CD1c-positive myeloid dendritic cell (primary cell): Measurements from ENCODE around the gene ZNG1A.
A peak's percentile ranks its signal among the peaks of the same experiment; 100 is the strongest.
"Not testable (repeated sequence)": the region's sequence is repeated elsewhere in the genome, so short reads cannot be mapped to it uniquely, and the experiment has no call there.

Experiments
- DNase-seq: peaks from one replicate; pipeline ENCODE4 v3.0.0-alpha.2; 2016; ENCODE audit errors: extremely low spot score

ZNG1A gene

DNA sequence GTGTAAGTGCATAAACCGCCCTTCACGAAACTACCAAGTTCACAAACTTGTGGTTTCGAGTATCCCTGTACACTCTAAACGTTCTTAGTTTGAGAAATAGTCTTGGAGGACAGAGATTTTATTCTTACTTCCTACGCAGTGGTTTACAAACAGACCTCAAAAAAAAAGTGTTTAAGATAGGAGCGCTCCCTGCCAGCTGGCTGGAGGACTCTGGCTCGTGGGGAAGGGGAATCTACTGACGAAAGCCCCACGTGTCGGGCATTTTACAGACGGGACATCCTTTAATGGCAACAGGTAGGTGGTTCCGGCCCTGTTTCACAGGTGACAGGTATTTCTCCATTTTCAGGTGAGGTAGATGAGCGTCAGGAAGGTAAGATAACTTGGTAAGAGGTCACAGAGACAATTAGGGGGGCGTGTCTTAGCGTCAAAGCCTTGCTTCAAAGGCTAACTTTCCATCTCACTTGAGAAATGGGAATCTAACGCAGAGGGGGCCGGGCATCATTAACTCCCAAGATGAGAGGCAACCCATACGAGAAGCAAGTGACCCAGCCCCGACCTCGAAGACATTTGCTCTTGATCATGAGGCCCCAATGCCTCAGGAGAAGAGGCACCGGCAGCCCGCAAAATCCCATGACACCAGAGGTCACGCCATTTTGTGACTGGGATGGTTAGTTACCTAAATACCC lies 573 bp downstream of the ZNG1A start:
- not testable (repeated sequence) for DNase-seq

DNA sequence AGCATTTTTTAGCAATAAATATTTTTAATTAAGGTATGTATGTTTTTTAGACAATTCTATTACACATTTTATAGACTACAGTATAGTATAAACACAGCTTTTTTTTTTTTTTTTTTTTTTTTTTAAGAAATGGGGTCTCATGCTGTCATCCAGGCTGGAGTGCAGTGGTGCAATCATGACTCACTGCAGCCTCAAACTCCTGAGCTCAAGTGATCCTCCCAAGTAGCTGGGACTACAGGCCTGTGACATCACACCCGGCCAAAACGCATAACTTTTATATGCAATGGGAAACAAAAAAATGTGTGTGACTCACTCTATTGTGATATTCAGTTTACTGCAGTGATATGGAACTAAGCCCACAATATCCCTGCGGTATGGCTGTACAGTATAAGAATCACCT lies 9.1 kb downstream of the ZNG1A start:
- not testable (repeated sequence) for DNase-seq

DNA sequence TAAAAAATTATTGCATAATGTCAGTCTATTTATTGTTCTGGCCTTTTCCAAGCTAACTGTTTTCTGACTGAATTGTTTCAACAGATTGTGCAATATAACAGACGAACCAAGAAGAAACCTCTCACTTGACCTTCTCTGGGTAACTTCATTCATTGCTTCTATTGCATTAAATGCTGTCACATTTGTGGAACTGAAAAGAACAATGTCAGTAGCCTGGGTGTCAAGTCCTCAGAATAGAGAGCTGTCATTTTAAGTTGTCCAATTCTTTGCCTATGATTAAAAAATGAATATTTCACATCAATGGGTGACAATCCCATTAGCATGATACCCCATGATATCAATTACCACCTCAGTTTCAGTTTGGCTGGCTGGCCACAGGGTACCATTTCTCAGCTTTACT lies 19.0 kb downstream of the ZNG1A start:
- peak; percentile 34 for DNase-seq

DNA sequence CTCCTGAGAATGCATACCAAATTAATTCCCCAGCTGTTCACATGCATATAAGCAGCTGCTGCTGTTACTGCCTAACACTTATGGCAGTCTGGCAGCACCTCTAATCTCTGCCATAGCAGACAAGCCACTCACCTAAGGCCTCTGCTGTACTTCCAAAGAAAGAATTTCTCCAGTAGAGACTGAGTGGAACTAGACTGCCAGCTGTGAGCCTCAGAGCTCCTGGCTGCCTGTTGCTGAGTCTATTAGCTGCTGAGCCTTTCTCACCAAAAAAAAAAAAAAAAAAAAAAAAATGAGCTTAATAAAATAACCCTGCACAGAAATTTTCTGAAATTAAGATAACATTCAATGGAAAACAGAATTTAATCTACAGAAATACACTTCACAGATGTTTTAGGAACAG lies 27.7 kb downstream of the ZNG1A start:
- DNase-seq: not testable (repeated sequence)

DNA sequence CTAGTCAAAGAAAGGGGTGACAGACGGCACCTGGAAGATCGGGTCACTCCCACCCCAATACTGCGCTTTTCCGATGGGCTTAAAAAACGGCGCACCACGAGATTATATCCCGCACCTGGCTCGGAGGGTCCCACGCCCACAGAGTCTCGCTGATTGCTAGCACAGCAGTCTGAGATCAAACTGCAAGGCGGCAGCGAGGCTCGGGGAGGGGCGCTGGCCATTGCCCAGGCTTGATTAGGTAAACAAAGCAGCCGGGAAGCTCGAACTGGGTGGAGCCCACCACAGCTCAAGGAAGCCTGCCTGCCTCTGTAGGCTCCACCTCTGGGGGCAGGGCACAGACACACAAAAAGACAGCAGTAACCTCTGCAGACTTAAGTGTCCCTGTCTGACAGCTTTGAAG lies 39.0 kb downstream of the ZNG1A start:
- DNase-seq: not testable (repeated sequence)

DNA sequence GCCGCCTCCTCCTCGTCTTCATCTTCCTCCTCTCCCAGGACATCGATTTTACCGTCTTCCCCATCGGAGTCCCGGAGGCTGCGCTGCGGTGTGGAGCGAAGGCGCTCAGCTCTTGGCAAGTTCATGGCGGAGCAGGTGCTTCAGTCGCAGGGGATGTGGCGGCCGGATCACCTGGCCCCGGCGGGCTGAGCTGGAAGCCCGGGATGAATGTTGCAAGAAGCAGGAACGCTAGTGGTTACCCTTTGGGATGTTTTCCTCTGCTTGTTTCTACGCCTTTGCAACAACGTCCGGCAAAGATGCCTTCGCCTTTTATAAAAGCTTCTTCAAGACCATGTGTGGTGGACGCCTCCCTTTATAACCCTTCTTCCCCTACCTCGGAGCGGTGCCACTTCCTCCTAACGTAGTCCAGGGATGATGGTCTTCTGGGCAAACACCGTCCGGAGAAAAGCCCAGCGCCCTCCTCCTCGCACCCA lies 60.8 kb downstream of the ZNG1A start, which contains the start of gene FOXD4:
Gene FOXD4 (minus strand): TSS at position 423 of the 473 bp plus-strand sequence. CDS start 298 bp downstream, at position 125.
- DNase-seq: not testable (repeated sequence)

DNA sequence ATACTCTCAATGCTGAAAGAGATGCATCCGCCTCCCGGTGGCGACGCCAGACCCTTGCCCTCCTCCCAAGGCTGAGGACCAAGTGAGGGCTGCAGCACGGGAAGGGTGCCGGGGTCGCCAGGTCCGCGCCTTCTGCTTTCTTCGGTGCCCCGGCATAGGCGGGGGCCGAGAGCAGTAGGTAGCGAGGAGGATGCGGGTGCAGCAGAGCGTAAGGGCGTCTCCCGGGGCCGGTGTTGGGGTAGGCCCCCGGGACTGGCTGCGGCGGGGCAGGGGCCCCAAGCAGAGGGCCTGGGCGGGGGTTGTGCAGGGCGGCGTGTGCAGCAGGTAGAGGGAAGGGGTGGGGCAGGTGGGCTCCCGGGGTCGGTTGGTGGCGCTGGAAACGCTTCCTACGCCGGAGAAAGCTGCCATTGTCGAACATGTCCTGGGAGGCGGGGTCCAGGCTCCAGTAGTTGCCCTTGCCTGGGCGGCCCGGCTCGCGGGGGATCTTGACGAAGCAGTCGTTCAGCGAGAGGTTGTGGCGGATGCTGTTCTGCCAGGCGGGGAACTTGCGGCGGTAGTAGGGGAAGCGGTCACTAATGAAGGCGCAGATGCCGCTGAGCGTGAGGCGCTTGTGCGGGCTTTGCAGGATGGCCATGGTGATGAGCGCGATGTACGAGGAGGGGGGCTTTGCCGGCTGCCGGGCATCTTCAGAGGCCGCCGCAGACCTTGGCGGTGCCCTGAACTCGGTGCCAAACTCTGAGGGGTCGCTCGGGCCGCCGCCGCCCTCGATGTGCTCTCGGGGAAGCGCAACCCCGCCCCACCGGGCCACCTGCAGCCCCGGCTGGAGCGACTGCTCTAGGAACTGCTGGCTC lies 61.5 kb downstream of the ZNG1A start:
- DNase-seq: not testable (repeated sequence)

DNA sequence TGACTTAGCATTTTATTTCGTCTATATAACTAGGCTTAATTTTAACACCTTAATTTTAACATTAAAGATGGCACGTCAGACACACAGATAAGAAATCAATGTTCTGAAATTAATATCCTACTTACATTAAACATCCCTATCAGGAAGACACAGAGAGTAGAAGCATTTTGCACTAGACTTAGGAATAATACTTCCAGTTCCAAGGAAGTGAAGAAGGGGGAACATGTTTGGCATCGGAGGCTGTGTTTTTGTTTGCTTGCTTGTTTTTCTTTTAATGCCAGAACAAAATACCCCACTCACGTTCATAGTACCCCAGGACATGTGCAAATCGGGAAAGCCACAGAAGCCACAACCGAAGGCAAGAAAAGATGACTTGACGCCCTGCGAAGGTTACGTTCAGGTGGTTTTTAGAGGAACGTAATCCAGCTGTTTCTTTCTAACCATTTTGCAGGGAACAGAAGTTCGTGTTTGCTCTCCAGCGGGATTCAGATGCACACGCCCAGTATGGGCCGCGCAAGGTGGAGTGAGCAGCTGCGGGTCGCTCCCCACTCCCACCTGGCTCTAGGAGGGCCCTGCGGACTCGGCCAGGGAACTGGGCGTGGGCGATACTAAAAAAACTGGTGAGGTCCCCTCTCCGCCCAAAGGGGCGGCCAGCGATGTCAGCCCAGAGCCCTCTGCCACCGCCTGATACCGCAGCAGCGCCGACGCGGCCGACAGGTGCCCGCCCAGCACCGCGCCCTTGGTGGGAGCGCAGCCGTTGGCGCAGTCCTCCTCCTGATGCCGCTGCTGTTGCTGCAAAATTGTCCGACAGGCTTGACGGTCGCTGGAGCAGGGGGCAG lies 62.4 kb downstream of the ZNG1A start:
- DNase-seq: not testable (repeated sequence)

DNA sequence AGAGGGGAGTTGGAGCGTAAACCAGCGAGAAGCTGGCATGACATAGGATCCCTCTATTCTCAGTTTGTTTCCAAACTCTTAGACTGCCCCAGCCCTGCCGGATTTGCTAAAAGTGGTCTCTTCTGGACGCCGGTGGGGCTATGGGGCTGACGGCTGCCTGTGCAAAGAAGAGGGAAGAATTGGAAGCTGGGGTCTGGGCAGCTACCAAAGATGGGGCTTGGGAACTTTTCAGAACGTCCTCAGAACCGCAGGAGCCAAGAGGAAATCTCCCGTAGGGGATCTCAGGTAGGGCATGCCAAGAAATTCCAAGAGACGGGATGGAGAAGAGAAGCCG lies 63.8 kb downstream of the ZNG1A start:
- not testable (repeated sequence) for DNase-seq

DNA sequence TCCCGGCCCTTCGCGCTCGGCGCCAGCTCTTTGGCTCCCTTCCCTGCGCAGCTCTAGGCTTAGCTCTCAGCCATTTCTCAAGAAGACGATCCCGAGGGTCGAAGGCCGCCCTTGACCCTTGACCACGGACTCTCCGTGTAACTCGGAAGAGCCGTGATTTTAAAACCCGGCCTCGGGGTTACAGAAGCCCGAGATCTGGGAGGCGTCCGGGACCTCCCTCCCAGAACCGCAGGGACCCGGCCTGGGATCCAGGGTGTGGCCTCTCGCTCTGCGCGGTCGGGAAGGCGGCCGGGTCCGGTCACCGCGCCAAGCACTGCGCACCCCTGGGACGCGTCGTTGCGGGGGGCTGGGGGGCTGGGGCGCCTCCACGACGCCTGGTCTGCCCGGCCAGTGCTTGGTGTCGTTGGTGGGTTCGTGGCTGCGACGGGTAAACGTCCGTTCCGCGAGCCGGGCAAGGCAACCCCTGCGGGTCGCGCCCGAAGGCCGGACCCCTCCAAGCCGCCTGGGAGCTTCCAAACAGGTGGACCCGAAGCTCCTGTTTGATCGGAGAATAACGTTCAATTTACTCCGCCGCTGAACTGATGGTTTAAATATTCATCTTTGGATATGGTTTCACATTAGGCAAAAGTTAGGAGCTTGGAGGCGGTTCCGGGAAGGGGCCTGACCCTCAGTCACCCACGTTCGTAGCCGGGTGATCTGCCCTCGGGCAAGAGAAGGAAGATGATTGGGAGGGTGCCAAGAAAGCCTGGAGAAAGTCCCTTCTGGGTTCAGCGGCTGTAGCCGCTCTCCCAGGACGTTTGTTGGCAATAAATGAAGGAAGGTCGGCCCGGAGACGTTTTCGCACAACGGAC lies 64.4 kb downstream of the ZNG1A start:
- DNase-seq: peak; percentile 54

DNA sequence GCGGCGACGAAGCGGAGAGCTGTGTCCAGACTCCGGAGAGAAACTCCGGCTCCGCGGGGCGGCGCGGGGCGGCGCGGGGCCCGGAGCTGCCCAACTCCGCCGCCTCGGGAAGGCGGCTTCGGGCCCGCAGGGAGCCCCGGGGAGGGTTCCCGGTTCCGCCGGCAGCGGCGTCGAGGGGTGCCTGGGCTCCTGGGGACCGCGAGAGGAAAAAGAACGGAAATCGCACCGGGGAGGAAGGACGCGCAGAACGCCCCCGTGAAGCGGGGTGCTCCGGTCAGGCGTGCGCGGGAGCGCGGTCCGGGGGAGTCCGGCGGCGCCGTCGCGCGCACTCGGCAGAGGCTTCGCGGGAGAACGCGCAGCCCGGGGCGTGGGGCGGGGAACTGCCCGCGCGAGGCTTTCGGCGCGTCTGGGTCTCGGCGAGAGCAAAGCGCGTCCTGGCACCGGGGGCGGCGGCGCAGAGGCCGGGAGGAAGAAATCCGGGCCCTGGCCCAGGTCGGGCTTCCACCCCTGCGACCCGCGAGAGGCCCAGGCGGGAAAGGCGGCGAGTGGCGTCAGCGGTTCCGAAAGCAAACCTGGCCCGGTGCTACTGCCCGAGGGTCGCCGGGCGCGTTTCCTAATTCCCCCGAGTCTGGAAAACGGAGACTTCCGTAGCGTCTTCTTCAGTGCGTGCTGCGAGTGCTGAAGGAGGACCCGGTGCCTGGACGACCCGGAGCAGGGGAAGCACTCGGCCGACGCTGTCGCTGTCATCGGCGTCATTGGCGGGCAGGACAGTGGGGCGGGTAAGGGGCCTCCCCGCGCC lies 65.2 kb downstream of the ZNG1A start:
- peak; percentile 78 for DNase-seq

DNA sequence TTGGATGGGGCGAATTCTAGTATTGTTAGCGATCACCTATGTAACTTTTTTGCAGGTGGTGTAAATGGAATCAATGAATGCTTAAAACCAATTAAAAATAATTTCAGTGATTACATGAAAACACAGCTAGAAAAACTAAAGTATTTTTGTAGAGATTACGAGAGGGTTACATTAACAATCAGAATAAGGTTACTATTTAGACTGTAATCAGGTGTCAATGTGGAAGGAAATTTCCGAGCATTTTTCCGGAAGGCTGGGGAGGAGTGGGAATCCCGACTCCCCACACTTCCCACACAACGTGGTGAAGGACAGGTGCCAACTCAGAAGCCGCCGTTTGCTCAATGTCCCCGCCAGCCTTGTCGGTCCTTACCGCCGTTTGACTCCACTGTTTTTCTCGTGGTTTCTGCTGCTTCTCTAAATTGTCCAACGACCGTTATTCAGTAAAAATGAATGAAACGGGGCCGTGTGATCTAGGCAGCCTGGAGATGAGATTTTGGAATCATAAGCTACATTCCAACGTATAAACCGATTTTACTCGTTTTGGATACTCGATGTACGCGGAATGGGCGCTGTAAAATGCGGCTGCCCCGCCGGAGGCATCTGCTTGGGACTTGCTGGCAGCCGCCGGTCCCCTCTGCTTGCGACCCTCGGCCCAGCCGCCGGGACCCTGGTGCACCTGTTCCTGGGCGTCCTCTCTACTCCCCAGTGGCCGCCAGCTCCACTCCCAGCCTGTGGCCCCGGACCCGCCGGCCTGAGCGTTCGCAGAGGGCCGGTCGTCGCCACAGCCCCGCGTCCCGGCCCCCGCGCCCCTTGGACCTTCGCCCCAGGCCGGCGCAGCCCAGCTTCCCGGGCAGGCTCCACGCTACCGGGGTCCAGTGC lies 66.0 kb downstream of the ZNG1A start:
- peak; percentile 24 for DNase-seq

DNA sequence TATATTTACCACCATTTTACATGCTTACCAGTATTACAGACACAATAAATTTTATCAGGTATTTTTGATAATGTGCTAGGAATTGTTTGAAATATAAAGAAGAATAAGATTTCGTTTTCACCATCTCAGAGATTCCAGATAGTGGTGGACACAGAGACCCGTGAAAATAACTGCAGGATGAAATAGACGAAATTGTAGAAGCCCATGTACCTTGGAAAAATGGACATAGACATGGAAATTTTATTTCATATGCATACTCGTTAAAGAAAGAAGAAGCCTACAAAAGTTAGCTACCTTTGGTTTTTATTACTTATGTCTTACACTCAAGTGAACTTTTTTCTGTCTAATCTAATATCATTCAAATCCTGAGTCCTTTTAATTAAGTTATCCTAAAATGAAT lies 68.2 kb downstream of the ZNG1A start:
- not testable (repeated sequence) for DNase-seq

DNA sequence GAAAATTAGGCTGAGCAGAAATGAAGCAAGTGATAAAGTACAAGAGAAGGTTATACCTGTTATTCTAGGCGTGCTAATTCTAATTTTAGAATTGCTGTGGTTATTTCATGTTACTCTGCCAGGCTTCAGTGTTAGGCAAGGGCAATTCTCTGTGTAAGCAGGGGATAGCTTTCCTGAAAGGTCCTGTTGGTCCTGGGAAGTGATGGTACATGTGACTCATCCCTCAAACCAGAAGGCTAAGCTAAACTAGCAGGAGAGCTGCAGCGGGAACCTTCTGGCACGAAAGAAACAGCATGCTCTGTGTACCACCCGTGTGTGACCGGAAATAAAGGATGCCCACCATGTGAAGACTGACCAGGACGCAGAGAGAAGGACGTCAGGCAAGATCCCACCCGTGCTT lies 69.3 kb downstream of the ZNG1A start:
- DNase-seq: not testable (repeated sequence)

DNA sequence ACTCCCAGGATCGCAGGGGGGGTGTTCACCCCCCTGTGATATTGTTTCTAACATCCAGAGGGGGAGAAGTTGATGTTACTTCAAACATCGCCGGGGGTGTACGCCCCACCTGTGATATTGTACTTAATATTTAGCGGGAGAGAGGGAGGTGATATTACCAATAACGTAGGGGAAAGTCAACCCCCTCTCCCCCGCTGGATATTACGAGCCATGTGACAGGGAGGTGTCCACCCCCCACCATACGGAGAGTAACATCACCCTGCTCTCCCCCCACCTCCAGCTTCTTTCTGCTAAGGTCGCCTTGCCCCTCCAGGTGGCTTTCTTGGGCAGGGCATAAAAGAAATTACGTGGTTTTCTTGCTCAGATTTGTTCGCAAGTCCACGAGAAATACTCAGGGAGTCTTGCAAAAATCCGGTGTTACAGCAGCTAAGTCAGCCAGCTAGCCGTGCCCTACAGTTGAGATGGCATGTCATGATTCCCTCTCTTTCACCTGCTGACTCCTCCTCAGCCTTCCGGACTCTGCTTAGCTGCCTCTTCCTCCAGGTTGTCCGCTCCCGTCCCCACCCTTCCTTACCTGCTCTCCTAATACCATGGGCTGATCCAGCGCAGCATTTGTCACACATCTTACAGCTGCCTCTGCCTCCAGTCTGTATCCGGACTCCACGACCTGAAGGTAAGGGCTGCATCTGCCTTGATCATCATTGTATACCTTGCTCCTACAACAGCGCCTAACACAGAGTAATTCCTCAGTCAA lies 69.9 kb downstream of the ZNG1A start:
- not testable (repeated sequence) for DNase-seq

DNA sequence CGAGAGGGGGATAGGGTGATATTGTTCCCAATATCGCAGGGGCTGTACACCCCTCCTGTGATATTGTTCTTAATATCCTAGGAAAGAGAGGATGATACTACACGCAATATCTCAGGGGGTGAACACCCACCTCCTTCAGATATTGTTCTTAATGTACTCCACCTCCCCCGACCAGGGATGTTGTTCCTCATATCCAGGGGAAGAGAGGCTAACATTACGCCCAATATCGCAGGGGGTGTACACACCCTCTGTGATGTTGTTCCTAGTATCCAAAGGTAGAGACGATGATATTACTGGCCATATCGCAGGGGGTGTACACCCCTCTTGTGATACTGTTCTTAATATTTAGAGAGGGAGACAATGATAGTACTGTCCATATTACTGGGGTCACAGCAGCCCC lies 72.9 kb downstream of the ZNG1A start:
- not testable (repeated sequence) for DNase-seq

DNA sequence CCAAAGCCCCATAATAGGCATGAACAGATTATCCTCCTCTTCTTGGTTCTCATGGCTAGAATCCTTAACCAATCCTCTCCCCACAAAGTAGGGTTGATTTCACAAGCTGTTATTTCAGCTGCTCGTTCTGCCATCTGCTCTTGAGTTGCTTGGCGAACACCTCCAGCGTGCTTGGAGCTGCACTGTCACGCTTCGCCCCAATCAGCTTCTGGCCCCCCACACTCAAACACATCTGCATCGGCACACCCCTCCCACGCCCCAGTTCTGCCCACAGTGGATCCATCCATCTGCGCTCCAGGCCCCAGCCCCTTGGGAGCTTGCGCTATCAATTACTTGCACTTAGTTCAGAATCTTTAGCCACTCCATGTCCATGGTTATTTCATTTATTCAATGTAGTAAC lies 78.4 kb downstream of the ZNG1A start:
- not testable (repeated sequence) for DNase-seq

DNA sequence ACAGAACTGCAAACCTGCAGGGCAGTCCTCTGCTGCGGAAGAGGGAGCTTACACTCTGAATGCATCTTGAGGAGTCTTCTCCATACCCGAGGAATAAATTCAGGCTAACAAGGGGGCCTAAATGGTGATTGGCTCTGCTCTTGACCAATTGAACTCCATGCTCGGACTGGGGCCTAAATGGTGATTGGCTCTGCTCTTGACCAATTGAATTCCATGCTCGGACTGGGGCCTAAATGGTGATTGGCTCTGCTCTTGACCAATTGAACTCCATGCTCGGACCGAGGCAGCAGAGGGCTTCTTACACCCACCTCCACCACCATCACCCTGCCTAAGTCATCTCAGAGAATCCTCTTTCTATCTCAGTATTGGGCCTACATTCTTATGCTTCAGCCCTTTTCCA lies 79.0 kb downstream of the ZNG1A start:
- DNase-seq: not testable (repeated sequence)
